Neural cell (in vitro differentiated cells): ENCODE data around the gene DENND4A.

Experiments used
- EP300 ChIP-seq: fragments of 450-650 bp; conservative IDR thresholded peaks from 2 replicates; pipeline ENCODE4 v1.6.1; 2014; ENCODE audit warnings: antibody characterized with exemption, mild to moderate bottlenecking, moderate library complexity; ENCODE audit not compliant: poor library complexity, severe bottlenecking
- EZH2 ChIP-seq: fragments of 200-600, 300-800 bp; shearing (Covaris generic), sonication (generic); IDR thresholded peaks from 2 replicates; pipeline ENCODE4 v1.6.1; 2014; ENCODE audit warnings: antibody characterized with exemption, low read length, borderline replicate concordance, mild to moderate bottlenecking; ENCODE audit not compliant: insufficient read depth, poor library complexity, severe bottlenecking
- MXI1 ChIP-seq: fragments of 450-650 bp; conservative IDR thresholded peaks from 2 replicates; pipeline ENCODE4 v1.6.1; 2014; ENCODE audit warnings: antibody characterized with exemption, mild to moderate bottlenecking; ENCODE audit not compliant: poor library complexity, severe bottlenecking
- POLR2AphosphoS5 ChIP-seq: IDR thresholded peaks from 2 replicates; pipeline ENCODE4 v1.6.1; 2012
- TAF1 ChIP-seq: IDR thresholded peaks from 2 replicates; pipeline ENCODE4 v1.6.1; 2012; ENCODE audit warnings: low read depth
- TF ChIP-seq, protein P1 (sequence below): fragments of 450-650 bp; IDR thresholded peaks from 2 replicates; pipeline ENCODE4 v1.5.1; 2014; ENCODE audit warnings: antibody characterized with exemption, mild to moderate bottlenecking, moderate library complexity; ENCODE audit not compliant: poor library complexity, severe bottlenecking
- TF ChIP-seq, protein P2 (sequence below): IDR thresholded peaks from 2 replicates; pipeline ENCODE4 v1.6.1; 2012; ENCODE audit warnings: borderline replicate concordance

DNA sequence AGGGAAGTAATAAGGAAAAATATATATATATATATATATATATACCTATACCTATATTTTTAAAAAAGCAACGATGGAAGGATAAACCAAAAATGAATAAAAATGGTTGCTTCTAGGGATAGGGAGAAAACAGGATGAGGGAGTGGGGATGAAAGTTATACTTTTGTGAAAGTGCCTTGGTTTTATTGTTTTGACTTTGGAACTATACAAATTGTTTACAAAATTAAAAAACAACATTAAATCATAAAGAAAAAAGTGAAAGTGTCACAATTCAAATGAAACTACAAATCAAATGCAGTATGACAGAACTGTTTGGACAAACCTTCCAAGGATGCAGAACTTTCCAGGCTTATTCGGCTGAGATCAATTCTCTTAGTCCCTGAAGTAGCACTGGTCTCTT is 116.0 kb downstream of the DENND4A start:
- TF ChIP-seq, protein P1, sequence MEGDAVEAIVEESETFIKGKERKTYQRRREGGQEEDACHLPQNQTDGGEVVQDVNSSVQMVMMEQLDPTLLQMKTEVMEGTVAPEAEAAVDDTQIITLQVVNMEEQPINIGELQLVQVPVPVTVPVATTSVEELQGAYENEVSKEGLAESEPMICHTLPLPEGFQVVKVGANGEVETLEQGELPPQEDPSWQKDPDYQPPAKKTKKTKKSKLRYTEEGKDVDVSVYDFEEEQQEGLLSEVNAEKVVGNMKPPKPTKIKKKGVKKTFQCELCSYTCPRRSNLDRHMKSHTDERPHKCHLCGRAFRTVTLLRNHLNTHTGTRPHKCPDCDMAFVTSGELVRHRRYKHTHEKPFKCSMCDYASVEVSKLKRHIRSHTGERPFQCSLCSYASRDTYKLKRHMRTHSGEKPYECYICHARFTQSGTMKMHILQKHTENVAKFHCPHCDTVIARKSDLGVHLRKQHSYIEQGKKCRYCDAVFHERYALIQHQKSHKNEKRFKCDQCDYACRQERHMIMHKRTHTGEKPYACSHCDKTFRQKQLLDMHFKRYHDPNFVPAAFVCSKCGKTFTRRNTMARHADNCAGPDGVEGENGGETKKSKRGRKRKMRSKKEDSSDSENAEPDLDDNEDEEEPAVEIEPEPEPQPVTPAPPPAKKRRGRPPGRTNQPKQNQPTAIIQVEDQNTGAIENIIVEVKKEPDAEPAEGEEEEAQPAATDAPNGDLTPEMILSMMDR, result no peak
- TF ChIP-seq POLR2AphosphoS5, result no peak
- no peak for TF ChIP-seq EZH2
- no peak for TF ChIP-seq EP300
- TF ChIP-seq, protein P2, sequence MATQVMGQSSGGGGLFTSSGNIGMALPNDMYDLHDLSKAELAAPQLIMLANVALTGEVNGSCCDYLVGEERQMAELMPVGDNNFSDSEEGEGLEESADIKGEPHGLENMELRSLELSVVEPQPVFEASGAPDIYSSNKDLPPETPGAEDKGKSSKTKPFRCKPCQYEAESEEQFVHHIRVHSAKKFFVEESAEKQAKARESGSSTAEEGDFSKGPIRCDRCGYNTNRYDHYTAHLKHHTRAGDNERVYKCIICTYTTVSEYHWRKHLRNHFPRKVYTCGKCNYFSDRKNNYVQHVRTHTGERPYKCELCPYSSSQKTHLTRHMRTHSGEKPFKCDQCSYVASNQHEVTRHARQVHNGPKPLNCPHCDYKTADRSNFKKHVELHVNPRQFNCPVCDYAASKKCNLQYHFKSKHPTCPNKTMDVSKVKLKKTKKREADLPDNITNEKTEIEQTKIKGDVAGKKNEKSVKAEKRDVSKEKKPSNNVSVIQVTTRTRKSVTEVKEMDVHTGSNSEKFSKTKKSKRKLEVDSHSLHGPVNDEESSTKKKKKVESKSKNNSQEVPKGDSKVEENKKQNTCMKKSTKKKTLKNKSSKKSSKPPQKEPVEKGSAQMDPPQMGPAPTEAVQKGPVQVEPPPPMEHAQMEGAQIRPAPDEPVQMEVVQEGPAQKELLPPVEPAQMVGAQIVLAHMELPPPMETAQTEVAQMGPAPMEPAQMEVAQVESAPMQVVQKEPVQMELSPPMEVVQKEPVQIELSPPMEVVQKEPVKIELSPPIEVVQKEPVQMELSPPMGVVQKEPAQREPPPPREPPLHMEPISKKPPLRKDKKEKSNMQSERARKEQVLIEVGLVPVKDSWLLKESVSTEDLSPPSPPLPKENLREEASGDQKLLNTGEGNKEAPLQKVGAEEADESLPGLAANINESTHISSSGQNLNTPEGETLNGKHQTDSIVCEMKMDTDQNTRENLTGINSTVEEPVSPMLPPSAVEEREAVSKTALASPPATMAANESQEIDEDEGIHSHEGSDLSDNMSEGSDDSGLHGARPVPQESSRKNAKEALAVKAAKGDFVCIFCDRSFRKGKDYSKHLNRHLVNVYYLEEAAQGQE, result no peak
- TF ChIP-seq TAF1, result no peak
- no peak for TF ChIP-seq MXI1
